ENCODE results near the gene NCOA3.

GRCh38 chr20:47609001-47609400 lies 107.3 kb downstream of the NCOA3 start:
- no peak for TF ChIP-seq POLR2A (IDR thresholded peaks at IDR 0.05)
- TF ChIP-seq CTCF (IDR thresholded peaks at IDR 0.05) = no peak

Data from adrenal gland (tissue), 5 donors.